Ovary (tissue), 3 donors: ENCODE results near the gene RYR3.

Experiments used
- EP300 ChIP-seq: sonication (generic); formaldehyde crosslinking; IDR thresholded peaks from one replicate; pipeline ENCODE4 v1.6.1; 2017; ENCODE audit warnings: antibody characterized with exemption
- POLR2A ChIP-seq: fragments of 450-650 bp; IDR thresholded peaks from one replicate; pipeline ENCODE4 v1.6.1; 2017; ENCODE audit warnings: antibody characterized with exemption, mild to moderate bottlenecking, moderate library complexity
- TF ChIP-seq, protein P1 (sequence below), 3 donors: fragments of 450-650 bp in 2 of 3; fragments of 200-600 bp in 1 of 3; IDR thresholded peaks; one replicate each; pipeline versions ENCODE4 v1.5.1 to v1.8.0; 2016 to 2022; ENCODE audit warnings: antibody characterized with exemption in 3 of 3, mild to moderate bottlenecking in 1 of 3
- donor health status: DM: no; HTN: no; CAD: no.

DNA sequence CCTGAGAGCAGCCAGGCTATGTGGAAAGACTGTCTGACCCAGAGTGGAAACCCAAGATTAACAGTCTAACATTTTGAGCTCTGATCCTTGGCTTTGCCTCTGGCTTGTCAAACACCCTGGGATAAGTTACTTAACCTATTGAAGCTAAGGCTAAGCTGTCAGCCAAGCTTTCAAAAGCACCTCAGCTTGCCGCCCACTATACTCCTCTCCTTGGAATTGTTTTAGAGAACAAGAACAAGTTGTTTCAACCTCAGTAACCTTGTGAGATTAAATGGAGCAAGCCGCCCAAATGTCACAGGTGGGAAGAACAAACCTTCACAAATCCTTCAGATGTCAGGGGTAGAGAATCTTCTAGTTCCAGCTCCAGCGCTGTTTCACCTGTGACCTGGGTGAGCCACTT, 235.1 kb downstream of the RYR3 start:
- TF ChIP-seq, protein P1, sequence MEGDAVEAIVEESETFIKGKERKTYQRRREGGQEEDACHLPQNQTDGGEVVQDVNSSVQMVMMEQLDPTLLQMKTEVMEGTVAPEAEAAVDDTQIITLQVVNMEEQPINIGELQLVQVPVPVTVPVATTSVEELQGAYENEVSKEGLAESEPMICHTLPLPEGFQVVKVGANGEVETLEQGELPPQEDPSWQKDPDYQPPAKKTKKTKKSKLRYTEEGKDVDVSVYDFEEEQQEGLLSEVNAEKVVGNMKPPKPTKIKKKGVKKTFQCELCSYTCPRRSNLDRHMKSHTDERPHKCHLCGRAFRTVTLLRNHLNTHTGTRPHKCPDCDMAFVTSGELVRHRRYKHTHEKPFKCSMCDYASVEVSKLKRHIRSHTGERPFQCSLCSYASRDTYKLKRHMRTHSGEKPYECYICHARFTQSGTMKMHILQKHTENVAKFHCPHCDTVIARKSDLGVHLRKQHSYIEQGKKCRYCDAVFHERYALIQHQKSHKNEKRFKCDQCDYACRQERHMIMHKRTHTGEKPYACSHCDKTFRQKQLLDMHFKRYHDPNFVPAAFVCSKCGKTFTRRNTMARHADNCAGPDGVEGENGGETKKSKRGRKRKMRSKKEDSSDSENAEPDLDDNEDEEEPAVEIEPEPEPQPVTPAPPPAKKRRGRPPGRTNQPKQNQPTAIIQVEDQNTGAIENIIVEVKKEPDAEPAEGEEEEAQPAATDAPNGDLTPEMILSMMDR (IDR thresholded peaks at IDR 0.05), result no peak
- TF ChIP-seq EP300, result no peak
- TF ChIP-seq POLR2A, result no peak
